Gastroesophageal sphincter (tissue), 3 donors: Measurements from ENCODE around the gene WDR12.

Experiments
- CTCF ChIP-seq, 4 experiments: fragments of 200-600 bp in 2 of 4; fragments of 450-650 bp in 2 of 4; sonication (generic) in 1 of 4; IDR thresholded peaks; one replicate each; pipeline ENCODE4 v1.5.1; 2017 to 2019; ENCODE audit warnings: antibody characterized with exemption in 4 of 4, mild to moderate bottlenecking in 2 of 4, moderate library complexity in 2 of 4
- EP300 ChIP-seq: sonication (generic); formaldehyde crosslinking; IDR thresholded peaks from one replicate; pipeline ENCODE4 v1.6.1; 2017; ENCODE audit warnings: antibody characterized with exemption, mild to moderate bottlenecking
- POLR2A ChIP-seq, 2 donors: fragments of 450-650 bp; IDR thresholded peaks; one replicate each; pipeline ENCODE4 v1.6.1; 2017; ENCODE audit warnings: antibody characterized with exemption in 2 of 2, mild to moderate bottlenecking in 2 of 2, moderate library complexity in 1 of 2
- POLR2AphosphoS5 ChIP-seq: sonication (generic); formaldehyde crosslinking; IDR thresholded peaks from one replicate; pipeline ENCODE4 v1.6.1; 2017; ENCODE audit warnings: antibody characterized with exemption

GRCh38 chr2:202858601-202859000, 52.9 kb downstream of the WDR12 start:
- TF ChIP-seq CTCF (IDR thresholded peaks at IDR 0.05) (no peak), POLR2AphosphoS5 (no peak), POLR2A (IDR thresholded peaks at IDR 0.05) (no peak), EP300 (no peak)
